HEK293T (cell line): ENCODE results near the gene VAT1L.

ENCODE experiments used
- CTCF ChIA-PET: fragments of 350-600 bp; formaldehyde crosslinking; extraction: SDS; loops from one replicate; lab custom pipeline; 2021; ENCODE audit warnings: antibody characterized with exemption, inconsistent platforms; lab: Yijun Ruan, JAX
- POLR2A ChIA-PET: fragments of 350-600 bp; formaldehyde crosslinking; extraction: SDS; loops from one replicate; lab custom pipeline; 2020; ENCODE audit warnings: antibody characterized with exemption, inconsistent platforms; lab: Yijun Ruan, JAX
- DNase-seq: peaks from one replicate; pipeline ENCODE4 v3.0.0; 2012; ENCODE audit warnings: mixed read lengths; ENCODE audit errors: extremely low spot score
- ARNT ChIP-seq: fragments of 450-650 bp; IDR thresholded peaks from 2 replicates; pipeline ENCODE4 v1.6.1; 2017; ENCODE audit warnings: mild to moderate bottlenecking
- BHLHE40 ChIP-seq: fragments of 450-650 bp; IDR thresholded peaks from 2 replicates; pipeline ENCODE4 v1.6.1; 2016; ENCODE audit warnings: mild to moderate bottlenecking, moderate library complexity, borderline replicate concordance
- CTBP1 ChIP-seq: fragments of 450-650 bp; IDR thresholded peaks from 2 replicates; pipeline ENCODE4 v1.6.1; 2016; ENCODE audit warnings: borderline replicate concordance
- ELF4 ChIP-seq: fragments of 450-650 bp; IDR thresholded peaks from 2 replicates; pipeline ENCODE4 v1.6.1; 2017; ENCODE audit warnings: antibody characterized with exemption
- FOXA1 ChIP-seq: fragments of 450-650 bp; IDR thresholded peaks from 2 replicates; pipeline ENCODE4 v1.6.1; 2016; ENCODE audit warnings: mild to moderate bottlenecking
- FOXK2 ChIP-seq: fragments of 450-650 bp; IDR thresholded peaks from 2 replicates; pipeline ENCODE4 v1.6.1; 2016; ENCODE audit warnings: mild to moderate bottlenecking
- FOXM1 ChIP-seq: fragments of 450-650 bp; IDR thresholded peaks from 2 replicates; pipeline ENCODE4 v1.6.1; 2017; ENCODE audit warnings: mild to moderate bottlenecking, borderline replicate concordance
- HDGF ChIP-seq: fragments of 450-650 bp; IDR thresholded peaks from 2 replicates; pipeline ENCODE4 v1.6.1; 2017; ENCODE audit warnings: antibody characterized with exemption, borderline replicate concordance
- L3MBTL2 ChIP-seq: fragments of 450-650 bp; conservative IDR thresholded peaks from 2 replicates; pipeline ENCODE4 v1.6.1; 2016; ENCODE audit warnings: mild to moderate bottlenecking
- LEF1 ChIP-seq: fragments of 450-650 bp; IDR thresholded peaks from 2 replicates; pipeline ENCODE4 v1.6.1; 2017; ENCODE audit warnings: mild to moderate bottlenecking, borderline replicate concordance
- NFRKB ChIP-seq: fragments of 450-650 bp; IDR thresholded peaks from 2 replicates; pipeline ENCODE4 v1.6.1; 2016; ENCODE audit warnings: mild to moderate bottlenecking, moderate library complexity
- PKNOX1 ChIP-seq: fragments of 450-650 bp; IDR thresholded peaks from 2 replicates; pipeline ENCODE4 v1.6.1; 2016
- SP1 ChIP-seq: fragments of 450-650 bp; IDR thresholded peaks from 2 replicates; pipeline ENCODE4 v1.6.1; 2017
- SUZ12 ChIP-seq: fragments of 450-650 bp; IDR thresholded peaks from 2 replicates; pipeline ENCODE4 v1.6.1; 2016; ENCODE audit warnings: mild to moderate bottlenecking
- TARDBP ChIP-seq: fragments of 450-650 bp; IDR thresholded peaks from 2 replicates; pipeline ENCODE4 v1.6.1; 2016
- ZNF384 ChIP-seq: fragments of 450-650 bp; IDR thresholded peaks from 2 replicates; pipeline ENCODE4 v1.6.1; 2016

Gene VAT1L

GRCh38 chr16:77948835-77949234 is 160.5 kb downstream of the VAT1L start:
- ChIA-PET CTCF (interaction anchor here (0.6 to 0.7 kb wide), 2 partner anchors 27 to 737 kb away, joined by 3 read pairs; no protein-coding TSS in a partner anchor), POLR2A (no interaction called here)
- TF ChIP-seq HDGF: no peak
- TF ChIP-seq NFRKB: no peak
- TF ChIP-seq CTBP1: no peak
- DNase-seq: no peak

GRCh38 chr16:77949445-77949844 is 161.1 kb downstream of the VAT1L start:
- ChIA-PET CTCF (interaction anchor here (0.7 kb wide), 1 partner anchor 738 kb away, joined by 3 read pairs; no protein-coding TSS in a partner anchor), POLR2A (no interaction called here)
- TF ChIP-seq ELF4 (no peak), NFRKB (no peak), PKNOX1 (no peak), HDGF (no peak)
- no peak for DNase-seq

GRCh38 chr16:77951788-77952187 is 163.4 kb downstream of the VAT1L start:
- ChIA-PET POLR2A (no interaction called here), CTCF (interaction anchor here (0.6 to 1.0 kb wide), 2 partner anchors 13 to 115 kb away, joined by 3 to 6 read pairs; no protein-coding TSS in a partner anchor)
- TF ChIP-seq SUZ12 (no peak), ZNF384 (no peak), HDGF (no peak), ARNT (no peak), FOXM1 (no peak), TARDBP (no peak), LEF1 (no peak), NFRKB (no peak), L3MBTL2 (no peak), PKNOX1 (no peak), FOXK2 (no peak), ELF4 (no peak), SP1 (no peak), BHLHE40 (no peak), FOXA1 (no peak)
- peak; percentile 30 for DNase-seq

- no peak for DNase-seq
- TF ChIP-seq ARNT: no peak
- no peak for TF ChIP-seq PKNOX1
- no peak for TF ChIP-seq BHLHE40
- TF ChIP-seq SP1: no peak
- TF ChIP-seq ELF4: no peak
- no peak for TF ChIP-seq FOXM1
- TF ChIP-seq L3MBTL2: no peak
- TF ChIP-seq ZNF384: no peak
- TF ChIP-seq FOXA1: no peak
- no peak for TF ChIP-seq NFRKB
- TF ChIP-seq CTBP1: no peak
- TF ChIP-seq HDGF: no peak
- no peak for TF ChIP-seq LEF1
- TF ChIP-seq SUZ12: no peak
- TF ChIP-seq TARDBP: no peak
- no peak for TF ChIP-seq FOXK2
- ChIA-PET POLR2A (no interaction called here), CTCF (interaction anchor here (0.6 kb wide), 1 partner anchor 46 kb away, joined by 3 read pairs; no protein-coding TSS in a partner anchor)
These were observed 166.8 kb downstream of the VAT1L start for GRCh38 chr16:77955127-77955526.

GRCh38 chr16:77956231-77956630 is 167.9 kb downstream of the VAT1L start:
- DNase-seq: no peak
- POLR2A ChIA-PET: no interaction called here
- TF ChIP-seq CTBP1 (no peak), PKNOX1 (peak; percentile 9; the same call in 1 of the 2 replicates)
- CTCF ChIA-PET: no interaction called here

- no peak for TF ChIP-seq LEF1
- no peak for TF ChIP-seq ARNT
- no peak for TF ChIP-seq L3MBTL2
- TF ChIP-seq CTBP1: no peak
- TF ChIP-seq SUZ12: no peak
- TF ChIP-seq TARDBP: no peak
- TF ChIP-seq ZNF384: no peak
- no peak for TF ChIP-seq NFRKB
- TF ChIP-seq FOXK2: no peak
- no peak for TF ChIP-seq FOXA1
- no peak for DNase-seq
- POLR2A ChIA-PET: no interaction called here
- CTCF ChIA-PET: interaction anchor here (0.6 kb wide), 1 partner anchor 90 kb away, joined by 3 read pairs; no protein-coding TSS in a partner anchor
These were observed 172.4 kb downstream of the VAT1L start for GRCh38 chr16:77960766-77961165.
